ENCODE data around the gene HOMER2. TPM values are rescaled to one million over a fixed set of nuclear protein-coding genes. Genes with fewer than 3 reads are reported as not detected.

HOMER2 gene
- total and polyA plus RNA-seq, 2 of the 4 experiments (the other 2 are of a cell fraction): 0.54 to 0.79 TPM

DNA sequence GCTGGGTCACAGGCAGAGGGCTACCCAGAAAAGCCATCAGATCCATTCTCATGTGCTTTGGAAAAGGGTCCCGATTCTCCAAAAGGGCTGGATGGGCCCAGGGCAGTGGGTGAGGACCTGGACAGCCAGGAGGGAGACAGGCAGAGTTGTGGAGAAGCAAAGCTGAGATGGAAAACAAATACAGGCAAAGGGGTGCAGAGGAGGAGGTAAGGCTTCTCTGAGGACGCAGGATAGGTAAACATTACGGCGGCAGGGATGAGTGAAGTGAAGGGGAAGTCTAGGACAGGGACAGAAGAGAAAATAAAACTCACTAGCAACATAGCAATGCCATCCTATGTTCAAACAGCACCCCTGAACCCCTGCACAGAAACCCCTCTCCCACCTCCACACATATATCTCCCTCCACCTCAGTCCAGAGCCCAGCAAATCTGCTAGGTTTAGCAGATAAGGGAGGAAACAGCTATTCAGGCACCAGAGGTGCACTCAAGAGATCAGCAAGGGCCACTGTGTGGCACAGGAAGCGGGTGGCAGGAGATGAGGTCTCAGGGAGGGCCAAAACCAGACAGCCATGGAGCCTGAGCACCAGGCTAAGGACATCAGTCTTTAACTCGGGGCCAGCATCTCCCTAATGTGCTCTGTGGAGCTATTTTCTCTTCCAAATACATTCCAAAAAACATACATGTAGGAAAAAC, 51.3 kb downstream of the HOMER2 start:
- no peak overlapping the region for H3K9ac ChIP-seq (ENCODE audit: low read depth, low read length)
- H3K4me3 ChIP-seq (ENCODE audit: insufficient read depth, low read depth, low read length): no peak overlapping the region
- H2BK5ac ChIP-seq (ENCODE audit: low read depth, low read length, poor library complexity, severe bottlenecking): no peak overlapping the region
- POLR2A ChIA-PET (ENCODE audit: unreplicated experiment): no interaction called here
- in situ Hi-C loops (cut with MboI; ENCODE audit: low sequenced_read_pairs): no loop called here
- TF ChIP-seq, protein P1, sequence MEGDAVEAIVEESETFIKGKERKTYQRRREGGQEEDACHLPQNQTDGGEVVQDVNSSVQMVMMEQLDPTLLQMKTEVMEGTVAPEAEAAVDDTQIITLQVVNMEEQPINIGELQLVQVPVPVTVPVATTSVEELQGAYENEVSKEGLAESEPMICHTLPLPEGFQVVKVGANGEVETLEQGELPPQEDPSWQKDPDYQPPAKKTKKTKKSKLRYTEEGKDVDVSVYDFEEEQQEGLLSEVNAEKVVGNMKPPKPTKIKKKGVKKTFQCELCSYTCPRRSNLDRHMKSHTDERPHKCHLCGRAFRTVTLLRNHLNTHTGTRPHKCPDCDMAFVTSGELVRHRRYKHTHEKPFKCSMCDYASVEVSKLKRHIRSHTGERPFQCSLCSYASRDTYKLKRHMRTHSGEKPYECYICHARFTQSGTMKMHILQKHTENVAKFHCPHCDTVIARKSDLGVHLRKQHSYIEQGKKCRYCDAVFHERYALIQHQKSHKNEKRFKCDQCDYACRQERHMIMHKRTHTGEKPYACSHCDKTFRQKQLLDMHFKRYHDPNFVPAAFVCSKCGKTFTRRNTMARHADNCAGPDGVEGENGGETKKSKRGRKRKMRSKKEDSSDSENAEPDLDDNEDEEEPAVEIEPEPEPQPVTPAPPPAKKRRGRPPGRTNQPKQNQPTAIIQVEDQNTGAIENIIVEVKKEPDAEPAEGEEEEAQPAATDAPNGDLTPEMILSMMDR (conservative IDR thresholded peaks at IDR 0.05; ENCODE audit: low read depth, low read length): no peak
- TF ChIP-seq RCOR1 (IDR thresholded peaks at IDR 0.05; ENCODE audit: insufficient replicate concordance, low read length): no peak
- no peak for TF ChIP-seq MAFK (IDR thresholded peaks at IDR 0.05; ENCODE audit: low read depth, low read length)
- no peak for TF ChIP-seq FOS (IDR thresholded peaks at IDR 0.05; ENCODE audit: low read depth, low read length)
- TF ChIP-seq SMC3 (IDR thresholded peaks at IDR 0.05; ENCODE audit: low read depth, low read length): no peak
- no peak for TF ChIP-seq RFX5 (IDR thresholded peaks at IDR 0.05; ENCODE audit: low read depth, low read length)
- no peak for TF ChIP-seq MXI1 (IDR thresholded peaks at IDR 0.05; ENCODE audit: borderline replicate concordance, low read depth, low read length)
- TF ChIP-seq, protein P2, sequence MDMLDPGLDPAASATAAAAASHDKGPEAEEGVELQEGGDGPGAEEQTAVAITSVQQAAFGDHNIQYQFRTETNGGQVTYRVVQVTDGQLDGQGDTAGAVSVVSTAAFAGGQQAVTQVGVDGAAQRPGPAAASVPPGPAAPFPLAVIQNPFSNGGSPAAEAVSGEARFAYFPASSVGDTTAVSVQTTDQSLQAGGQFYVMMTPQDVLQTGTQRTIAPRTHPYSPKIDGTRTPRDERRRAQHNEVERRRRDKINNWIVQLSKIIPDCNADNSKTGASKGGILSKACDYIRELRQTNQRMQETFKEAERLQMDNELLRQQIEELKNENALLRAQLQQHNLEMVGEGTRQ (IDR thresholded peaks at IDR 0.05; ENCODE audit: low read depth, low read length): no peak
- no peak for TF ChIP-seq BHLHE40 (IDR thresholded peaks at IDR 0.05; ENCODE audit: low read depth, low read length)
- TF ChIP-seq POLR2A (IDR thresholded peaks at IDR 0.05; ENCODE audit: low read depth, low read length): no peak
- no peak for TF ChIP-seq CHD1 (IDR thresholded peaks at IDR 0.05; ENCODE audit: low read depth, low read length)
- no peak overlapping the region for H2AFZ ChIP-seq (replicated peaks; ENCODE audit: low read length, poor library complexity)
- no peaks in the 10 kb centered on the region for H3K36me3 ChIP-seq (ENCODE audit: control insufficient read depth, insufficient read depth, low read length)
- dilution Hi-C loops (cut with HindIII; ENCODE audit: low sequenced_read_pairs, unreplicated experiment): no loop called here
- H3K4me2 ChIP-seq (ENCODE audit: low read depth, low read length): no peak overlapping the region
- H3K9me3 ChIP-seq (ENCODE audit: control insufficient read depth, insufficient read depth, low read length): no peaks in the 10 kb centered on the region
- 20% methylated on average over 1 of the region's 6 CpGs; no CpG with 5 or more reads in 1 of the 2 experiments for WGBS, 2 experiments (ENCODE audit: extremely low coverage in 2 of 2, insufficient read length in 1 of 2)
- no peak overlapping the region for H2BK15ac ChIP-seq (ENCODE audit: low read depth, low read length)
- CTCF ChIA-PET: no interaction called here
- no peaks in the 10 kb centered on the region for H3K9me1 ChIP-seq (ENCODE audit: insufficient read depth, low read length)
- BruUV-seq (replicated peaks): no TSS peak
- no peaks in the 10 kb centered on the region for H3K79me1 ChIP-seq (ENCODE audit: low read depth in 1 of 2, low read length in 2 of 2)
- H3K23ac ChIP-seq (ENCODE audit: low read depth, low read length): no peak overlapping the region
- peaks cover 15% of the 10 kb centered on the region for H3K27me3 ChIP-seq (ENCODE audit: control insufficient read depth, insufficient read depth, low read length)
- no peak overlapping the region for H4K5ac ChIP-seq (ENCODE audit: low read depth, low read length)
- intact Hi-C loops (cut with micrococcal nuclease): no loop called here
- H4K91ac ChIP-seq (ENCODE audit: insufficient read depth, low read depth, low read length): no peak overlapping the region
- no peaks in the 10 kb centered on the region for H3K4me1 ChIP-seq (ENCODE audit: control insufficient read depth, insufficient read depth, low read length)
- DNase-seq: no peak
- no peak overlapping the region for H3K56ac ChIP-seq (ENCODE audit: extremely low read depth, insufficient read depth, low read length)
- H3K27ac ChIP-seq (ENCODE audit: insufficient read depth, low read length): no peak overlapping the region
- ATAC-seq (ENCODE audit: low read depth): no peak
- H3K18ac ChIP-seq (ENCODE audit: low read depth, low read length): no peak overlapping the region
- H4K20me1 ChIP-seq (ENCODE audit: insufficient read depth, low read length): no peaks in the 10 kb centered on the region
- no peak overlapping the region for H3K4ac ChIP-seq (ENCODE audit: low read depth, low read length)
- no peak overlapping the region for H4K8ac ChIP-seq (ENCODE audit: low read depth in 2 of 2, low read length in 2 of 2)
- no peak overlapping the region for H2AK5ac ChIP-seq (ENCODE audit: low read depth, low read length)
- H2AK9ac ChIP-seq (replicated peaks; ENCODE audit: low read depth, low read length, poor library complexity): no peak overlapping the region
- H3K14ac ChIP-seq (replicated peaks; ENCODE audit: low read depth, low read length): no peak overlapping the region
- H2BK20ac ChIP-seq (ENCODE audit: low read depth, low read length): no peak overlapping the region
- H2BK120ac ChIP-seq (ENCODE audit: low read depth, low read length): no peak overlapping the region
